Kidney tubule cell (primary cell): ENCODE measurements around the gene RAET1L.
"Not testable (repeated sequence)": the region's sequence is repeated elsewhere in the genome, so short reads cannot be mapped to it uniquely, and the experiment has no call there.

ENCODE experiments used
- DNase-seq: peaks from one replicate; pipeline ENCODE4 v3.0.0-alpha.2; 2018; ENCODE audit warnings: low spot score

Gene RAET1L

GRCh38 chr6:150025201-150025917 is at the start of gene RAET1L:
TSS of gene RAET1L (minus strand) at chr6:150025532. CDS start at chr6:150025471, 61 bp downstream.
- peak; percentile 82 for DNase-seq

GRCh38 chr6:150075034-150075421 is 49.7 kb upstream of the RAET1L start:
- no peak for DNase-seq

- not testable (repeated sequence) for DNase-seq
These were observed 49.2 kb upstream of the RAET1L start for GRCh38 chr6:150074396-150075033.

GRCh38 chr6:150072201-150072600 is 46.9 kb upstream of the RAET1L start:
- DNase-seq = peak; percentile 88

GRCh38 chr6:150070236-150070818 is 45.0 kb upstream of the RAET1L start:
- DNase-seq = peak; percentile 32

GRCh38 chr6:150069706-150070105 is 44.4 kb upstream of the RAET1L start:
- no peak for DNase-seq

- peak; percentile 98 for DNase-seq
These were observed 43.7 kb upstream of the RAET1L start, which contains the start of gene ULBP3 for GRCh38 chr6:150068720-150069648. TSS of gene ULBP3 (minus strand) at chr6:150069121. CDS start at chr6:150069066, 55 bp downstream.

GRCh38 chr6:150068151-150068550 is 42.8 kb upstream of the RAET1L start:
- DNase-seq = peak; percentile 9

GRCh38 chr6:150065083-150065482 is 39.8 kb upstream of the RAET1L start:
- DNase-seq = no peak

- DNase-seq = no peak
These were observed 38.3 kb upstream of the RAET1L start for GRCh38 chr6:150063640-150064039.

- not testable (repeated sequence) for DNase-seq
These were observed 34.6 kb upstream of the RAET1L start for GRCh38 chr6:150059973-150060372.

GRCh38 chr6:150058986-150059385 is 33.7 kb upstream of the RAET1L start:
- no peak for DNase-seq

GRCh38 chr6:150058231-150058792 is 33.0 kb upstream of the RAET1L start:
- DNase-seq = no peak

- no peak for DNase-seq
These were observed 32.2 kb upstream of the RAET1L start for GRCh38 chr6:150057501-150057951.

- no peak for DNase-seq
These were observed 31.6 kb upstream of the RAET1L start for GRCh38 chr6:150056916-150057315.

GRCh38 chr6:150056156-150056555 is 30.8 kb upstream of the RAET1L start:
- DNase-seq = no peak

- no peak for DNase-seq
These were observed 29.8 kb upstream of the RAET1L start for GRCh38 chr6:150055131-150055530.

- DNase-seq = no peak
These were observed 28.1 kb upstream of the RAET1L start for GRCh38 chr6:150053450-150053849.

GRCh38 chr6:150050846-150051245 is 25.5 kb upstream of the RAET1L start:
- DNase-seq = no peak

- DNase-seq = no peak
These were observed 22.8 kb upstream of the RAET1L start for GRCh38 chr6:150048099-150048498.

GRCh38 chr6:150046943-150047342 is 21.6 kb upstream of the RAET1L start:
- DNase-seq = no peak
